Nephron (organoid): ENCODE data around the gene DNMT1.

Experiments
- H3K27ac Mint-ChIP-seq, 3 experiments: 2 replicates each; pipeline ENCODE4 v1.8.0; 2020; ENCODE audit warnings: mixed read lengths in 3 of 3, mild to moderate bottlenecking in 2 of 3, moderate library complexity in 1 of 3
- H3K27me3 Mint-ChIP-seq: 2 replicates; pipeline ENCODE4 v1.8.0; 2021; ENCODE audit warnings: low read depth, mild to moderate bottlenecking, moderate library complexity, mixed read lengths
- H3K36me3 Mint-ChIP-seq: 2 replicates; pipeline ENCODE4 v1.8.0; 2020; ENCODE audit warnings: low read depth, mixed read lengths
- H3K4me1 Mint-ChIP-seq: 2 replicates; pipeline ENCODE4 v1.8.0; 2020; ENCODE audit warnings: mixed read lengths
- H3K4me3 Mint-ChIP-seq, 3 experiments: 2 replicates each; pipeline ENCODE4 v1.8.0; 2020; ENCODE audit warnings: mild to moderate bottlenecking in 3 of 3, mixed read lengths in 3 of 3, moderate library complexity in 2 of 3
- H3K9me3 Mint-ChIP-seq: 2 replicates; pipeline ENCODE4 v1.8.0; 2020; ENCODE audit warnings: mixed read lengths
- TF ChIP-seq, protein P1 (sequence below), 3 experiments: fragments of 200-600 bp; sonication (generic); IDR thresholded peaks; one replicate each; pipeline ENCODE4 v1.5.0; 2021; ENCODE audit warnings: antibody characterized with exemption in 3 of 3; ENCODE audit not compliant: unreplicated experiment in 3 of 3

DNMT1 gene

DNA sequence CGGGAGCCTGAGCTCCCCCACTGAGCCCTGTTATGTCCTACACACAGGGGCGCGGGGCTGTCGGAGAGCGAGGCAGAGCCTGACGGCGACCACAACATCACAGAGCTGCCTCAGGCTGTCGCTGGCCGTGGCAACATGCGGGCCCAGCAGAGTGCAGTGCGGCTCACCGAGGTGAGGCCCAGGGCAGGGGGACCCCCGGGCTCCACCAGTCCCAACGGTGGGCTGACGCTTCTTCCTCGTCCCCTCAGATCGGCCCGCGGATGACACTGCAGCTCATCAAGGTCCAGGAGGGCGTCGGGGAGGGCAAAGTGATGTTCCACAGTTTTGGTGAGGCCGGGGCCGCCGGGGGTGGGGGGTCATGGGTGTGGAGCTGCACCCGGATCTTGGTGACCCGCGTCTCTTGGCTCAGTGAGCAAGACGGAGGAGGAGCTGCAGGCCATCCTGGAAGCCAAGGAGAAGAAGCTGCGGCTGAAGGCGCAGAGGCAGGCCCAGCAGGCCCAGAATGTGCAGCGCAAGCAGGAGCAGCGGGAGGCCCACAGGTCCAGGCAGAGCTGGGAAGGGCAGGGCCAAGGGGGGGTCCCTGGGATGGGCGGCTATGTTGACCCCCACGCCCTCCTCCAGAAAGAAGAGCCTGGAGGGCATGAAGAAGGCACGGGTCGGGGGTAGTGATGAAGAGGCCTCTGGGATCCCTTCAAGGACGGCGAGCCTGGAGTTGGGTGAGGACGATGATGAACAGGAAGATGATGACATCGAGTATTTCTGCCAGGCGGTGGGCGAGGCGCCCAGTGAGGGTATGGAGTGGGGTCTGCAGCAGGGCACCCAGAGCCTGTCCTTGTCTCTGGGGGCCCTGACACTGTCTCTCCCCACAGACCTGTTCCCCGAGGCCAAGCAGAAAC, 84.4 kb downstream of the DNMT1 start:
- Mint-ChIP-seq H3K27me3 (no peaks in the 10 kb centered on the region), H3K4me1 (peaks cover 7% of the 10 kb centered on the region), H3K4me3 (no peak overlapping the region), H3K9me3 (no peaks in the 10 kb centered on the region), H3K27ac (no peak overlapping the region), H3K36me3 (peaks cover 25% of the 10 kb centered on the region)
- TF ChIP-seq, protein P1, sequence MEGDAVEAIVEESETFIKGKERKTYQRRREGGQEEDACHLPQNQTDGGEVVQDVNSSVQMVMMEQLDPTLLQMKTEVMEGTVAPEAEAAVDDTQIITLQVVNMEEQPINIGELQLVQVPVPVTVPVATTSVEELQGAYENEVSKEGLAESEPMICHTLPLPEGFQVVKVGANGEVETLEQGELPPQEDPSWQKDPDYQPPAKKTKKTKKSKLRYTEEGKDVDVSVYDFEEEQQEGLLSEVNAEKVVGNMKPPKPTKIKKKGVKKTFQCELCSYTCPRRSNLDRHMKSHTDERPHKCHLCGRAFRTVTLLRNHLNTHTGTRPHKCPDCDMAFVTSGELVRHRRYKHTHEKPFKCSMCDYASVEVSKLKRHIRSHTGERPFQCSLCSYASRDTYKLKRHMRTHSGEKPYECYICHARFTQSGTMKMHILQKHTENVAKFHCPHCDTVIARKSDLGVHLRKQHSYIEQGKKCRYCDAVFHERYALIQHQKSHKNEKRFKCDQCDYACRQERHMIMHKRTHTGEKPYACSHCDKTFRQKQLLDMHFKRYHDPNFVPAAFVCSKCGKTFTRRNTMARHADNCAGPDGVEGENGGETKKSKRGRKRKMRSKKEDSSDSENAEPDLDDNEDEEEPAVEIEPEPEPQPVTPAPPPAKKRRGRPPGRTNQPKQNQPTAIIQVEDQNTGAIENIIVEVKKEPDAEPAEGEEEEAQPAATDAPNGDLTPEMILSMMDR (IDR thresholded peaks at IDR 0.05; ENCODE audit: unreplicated experiment in 3 of 3) = no peak

DNA sequence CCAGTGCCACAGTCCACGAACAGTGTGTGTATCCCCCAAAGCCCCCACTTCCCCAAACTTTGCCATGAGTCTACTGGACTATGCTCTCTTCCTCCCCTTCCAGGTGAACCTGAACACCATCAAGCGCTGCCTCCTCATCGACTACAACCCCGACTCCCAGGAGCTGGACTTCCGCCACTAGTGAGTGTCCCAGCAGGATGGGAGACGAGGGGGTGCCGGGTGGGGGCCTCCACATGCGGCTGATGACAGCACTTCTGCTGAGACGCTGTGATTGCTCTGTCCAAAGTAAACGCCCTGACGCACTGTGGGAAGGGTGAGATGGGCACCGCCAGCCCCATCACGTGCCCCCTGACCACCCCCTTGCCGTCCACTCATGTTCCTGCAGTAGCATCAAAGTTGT, 85.2 kb downstream of the DNMT1 start:
- H3K4me3 Mint-ChIP-seq = peak overlapping the region in 2 of 3 experiments; percentile 43 to 45
- peaks cover 25% of the 10 kb centered on the region for H3K36me3 Mint-ChIP-seq
- H3K27ac Mint-ChIP-seq = no peak overlapping the region
- H3K9me3 Mint-ChIP-seq = no peaks in the 10 kb centered on the region
- TF ChIP-seq, protein P1 (IDR thresholded peaks at IDR 0.05; ENCODE audit: unreplicated experiment in 3 of 3) = no peak
- H3K4me1 Mint-ChIP-seq = peaks cover 12% of the 10 kb centered on the region
- H3K27me3 Mint-ChIP-seq = no peaks in the 10 kb centered on the region

DNA sequence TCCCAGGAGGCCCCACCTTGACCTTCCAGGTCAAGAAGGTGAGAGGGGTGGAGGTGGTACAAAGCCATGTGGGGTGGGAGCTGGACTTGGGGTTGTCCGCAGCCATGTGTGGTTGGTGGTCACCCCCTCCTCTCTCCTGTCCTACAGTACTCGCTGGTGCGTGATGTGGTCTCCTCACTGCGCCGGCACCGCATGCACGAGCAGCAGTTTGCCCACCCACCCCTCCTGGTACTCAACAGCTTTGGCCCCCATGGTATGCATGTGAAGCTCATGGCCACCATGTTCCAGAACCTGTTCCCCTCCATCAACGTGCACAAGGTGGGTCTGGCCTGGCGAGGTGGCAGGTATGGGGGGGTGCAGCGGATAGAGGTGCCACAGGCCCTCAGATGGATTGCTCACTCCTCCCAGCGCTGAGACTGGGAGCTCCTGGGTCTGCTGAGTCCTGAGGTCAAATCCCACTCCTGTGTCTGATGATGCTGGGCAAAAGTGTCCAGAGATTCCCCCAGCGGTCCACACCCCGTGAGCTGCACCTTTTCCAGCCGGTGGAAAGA, 86.9 kb downstream of the DNMT1 start:
- Mint-ChIP-seq H3K36me3 (peaks cover 25% of the 10 kb centered on the region), H3K27ac (no peak overlapping the region), H3K9me3 (no peaks in the 10 kb centered on the region), H3K4me1 (peaks cover 19% of the 10 kb centered on the region), H3K27me3 (peaks cover 3% of the 10 kb centered on the region), H3K4me3 (peak overlapping the region; percentile 91 to 94 (median 93))
- TF ChIP-seq, protein P1 (IDR thresholded peaks at IDR 0.05; ENCODE audit: unreplicated experiment in 3 of 3) = no peak

DNA sequence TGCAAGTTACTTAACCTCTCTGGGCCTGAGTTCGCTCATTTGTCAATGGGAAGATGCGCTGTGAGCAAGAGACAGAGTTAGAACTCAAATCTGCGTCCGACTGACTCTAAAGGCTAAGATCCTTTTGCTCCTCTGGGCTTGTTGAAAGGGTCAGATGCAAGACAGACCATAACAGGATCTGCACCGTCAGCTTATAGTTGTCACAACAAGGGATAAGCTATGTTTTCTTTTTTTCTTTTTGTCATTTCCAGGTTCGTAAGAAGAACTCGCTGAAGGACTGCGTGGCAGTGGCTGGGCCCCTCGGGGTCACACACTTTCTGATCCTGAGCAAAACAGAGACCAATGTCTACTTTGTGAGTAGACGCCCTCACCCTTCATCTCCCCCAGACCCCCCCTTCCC, 87.5 kb downstream of the DNMT1 start:
- Mint-ChIP-seq H3K9me3 (no peaks in the 10 kb centered on the region), H3K27ac (peak overlapping the region; percentile 28 to 71 (median 36)), H3K36me3 (peaks cover 25% of the 10 kb centered on the region), H3K4me1 (peaks cover 19% of the 10 kb centered on the region), H3K4me3 (peak overlapping the region; percentile 91 to 94 (median 93)), H3K27me3 (peaks cover 3% of the 10 kb centered on the region)
- TF ChIP-seq, protein P1 (IDR thresholded peaks at IDR 0.05; ENCODE audit: unreplicated experiment in 3 of 3) = no peak

DNA sequence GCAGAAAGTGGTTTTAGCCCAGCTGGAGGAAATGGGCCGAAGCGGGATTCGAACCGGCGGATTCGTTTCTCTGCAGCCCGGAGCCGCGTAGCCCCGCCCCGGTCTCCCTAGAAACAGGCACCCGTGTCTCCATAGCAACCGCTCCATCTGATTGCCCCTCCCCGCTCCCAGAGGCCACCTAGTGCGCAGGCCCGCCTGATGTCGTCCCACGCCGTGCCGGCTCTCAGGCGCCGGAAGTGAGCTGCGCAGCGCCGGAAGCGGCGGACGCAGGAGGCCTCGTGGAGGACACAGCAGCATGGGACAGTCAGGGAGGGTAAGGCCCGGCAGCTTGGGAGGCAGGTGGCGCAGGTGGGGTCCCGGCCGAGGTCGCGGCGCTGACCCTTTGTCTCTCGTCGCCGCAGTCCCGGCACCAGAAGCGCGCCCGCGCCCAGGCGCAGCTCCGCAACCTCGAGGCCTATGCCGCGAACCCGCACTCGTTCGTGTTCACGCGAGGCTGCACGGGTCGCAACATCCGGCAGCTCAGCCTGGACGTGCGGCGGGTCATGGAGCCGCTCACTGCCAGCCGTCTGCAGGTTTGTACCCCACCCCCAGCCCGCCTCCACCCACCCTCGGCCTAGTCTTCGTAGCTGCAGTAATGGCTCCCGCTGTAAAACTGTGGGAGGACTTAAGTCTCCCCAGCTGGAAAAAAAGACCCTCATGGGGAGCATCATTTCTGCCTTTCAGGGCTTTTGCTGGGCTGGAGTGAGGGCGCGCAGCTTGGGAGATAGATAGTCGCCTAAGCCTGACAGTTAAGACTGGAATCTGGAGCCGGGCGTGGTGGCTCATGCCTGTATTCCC, 88.4 kb downstream of the DNMT1 start, which contains the start of gene PPAN:
Gene PPAN (plus strand): TSS at position 263 of the 837 bp plus-strand sequence. CDS start 33 bp downstream, at position 296.
- H3K4me1 Mint-ChIP-seq = peaks cover 19% of the 10 kb centered on the region
- peaks cover 3% of the 10 kb centered on the region for H3K27me3 Mint-ChIP-seq
- TF ChIP-seq, protein P1 (IDR thresholded peaks at IDR 0.05; ENCODE audit: unreplicated experiment in 3 of 3) = no peak
- H3K36me3 Mint-ChIP-seq = peaks cover 21% of the 10 kb centered on the region
- H3K4me3 Mint-ChIP-seq = peak within 1 kb of the TSS; percentile 91 to 94 (median 93)
- no peaks in the 10 kb centered on the region for H3K9me3 Mint-ChIP-seq
- peak within 1 kb of the TSS; percentile 95 to 99 (median 99) for H3K27ac Mint-ChIP-seq
